Activated CD8-positive, alpha-beta memory T cell treated with anti-CD3 and anti-CD28 coated beads for 4 hours (primary cell): ENCODE measurements around the gene ACTL6B.
"Not testable (repeated sequence)": the region's sequence is repeated elsewhere in the genome, so short reads cannot be mapped to it uniquely, and the experiment has no call there.

ENCODE experiments used
- DNase-seq, 2 donors: peaks; one replicate each; pipeline ENCODE4 v3.0.0-alpha.2; 2020; ENCODE audit warnings: low read depth in 2 of 2

ACTL6B gene

GRCh38 chr7:100671353-100672327 is 15.4 kb upstream of the ACTL6B start:
- no peak for DNase-seq

DNA sequence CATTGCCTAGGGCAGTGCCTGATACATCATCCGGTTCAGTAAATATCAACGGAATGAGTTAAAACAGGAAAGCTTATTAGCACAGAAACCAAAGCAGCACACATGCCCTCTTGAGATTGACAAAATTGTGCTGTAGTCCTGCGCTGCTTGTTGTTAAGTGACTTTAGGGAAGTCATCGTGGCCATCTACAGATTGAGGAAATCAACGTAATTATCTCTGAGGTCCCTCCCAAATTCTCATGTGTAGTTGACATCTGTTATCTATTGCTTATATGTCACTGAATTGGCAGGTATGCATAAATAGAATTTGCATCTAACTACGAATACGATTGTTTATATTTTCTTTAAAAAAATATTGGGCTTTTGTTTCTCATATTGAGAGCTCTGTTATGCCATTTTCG is 13.8 kb upstream of the ACTL6B start:
- DNase-seq, result no peak

GRCh38 chr7:100669106-100669505 is 12.9 kb upstream of the ACTL6B start:
- not testable (repeated sequence) for DNase-seq

DNA sequence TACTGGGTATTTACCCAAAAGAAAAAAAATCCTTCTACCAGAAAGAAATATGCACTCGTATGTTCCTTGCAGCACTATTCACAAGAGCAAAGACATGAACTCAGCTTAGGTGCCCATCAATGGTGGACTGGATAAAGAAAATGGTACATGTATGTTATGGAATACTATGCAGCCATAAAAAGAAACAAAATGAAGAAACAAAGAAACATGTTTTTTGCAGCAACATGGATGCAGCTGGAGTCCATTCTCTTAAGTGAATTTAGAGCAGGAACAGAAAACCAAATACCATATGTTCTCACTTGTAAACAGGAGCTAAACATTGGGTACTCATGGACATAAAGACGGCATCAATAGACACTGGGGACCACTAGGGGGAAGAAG is 11.8 kb upstream of the ACTL6B start:
- no peak for DNase-seq

- no peak for DNase-seq
Observed at GRCh38 chr7:100667331-100668068, 11.3 kb upstream of the ACTL6B start.

DNA sequence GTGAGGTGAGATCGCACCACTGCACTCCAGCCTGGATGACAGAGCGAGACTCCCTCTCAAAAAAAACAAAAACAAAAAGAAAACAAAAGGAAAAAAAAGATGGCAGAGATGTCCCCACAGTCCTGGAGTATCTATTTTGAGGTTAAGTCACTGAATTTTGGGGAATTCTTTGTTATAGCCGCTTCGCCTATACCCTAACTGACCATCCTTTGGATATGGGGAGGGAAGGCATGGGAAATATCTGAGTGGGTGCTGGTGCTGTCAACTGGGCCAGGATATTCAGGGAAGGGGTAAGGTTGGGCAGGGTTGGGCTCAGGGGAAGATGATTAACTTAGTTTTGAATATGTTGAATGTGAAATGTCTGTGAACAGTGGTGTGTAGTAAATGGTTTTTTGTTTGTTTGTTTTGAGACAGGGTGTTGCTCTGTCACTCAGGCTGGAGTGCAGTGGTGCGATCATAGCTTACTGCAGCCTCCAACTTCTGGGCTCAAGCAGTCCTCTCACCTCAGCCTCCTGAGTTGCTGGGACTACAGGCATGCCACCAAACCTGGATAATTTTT is 9.0 kb upstream of the ACTL6B start:
- no peak for DNase-seq

GRCh38 chr7:100662194-100662776 is 6.0 kb upstream of the ACTL6B start:
- DNase-seq, result not testable (repeated sequence)

GRCh38 chr7:100654908-100655831 is 1.1 kb downstream of the ACTL6B start:
- DNase-seq, result no peak

GRCh38 chr7:100649826-100650565 is 6.3 kb downstream of the ACTL6B start:
- no peak for DNase-seq

- no peak for DNase-seq
Observed at GRCh38 chr7:100642534-100642907, 13.7 kb downstream of the ACTL6B start.

DNA sequence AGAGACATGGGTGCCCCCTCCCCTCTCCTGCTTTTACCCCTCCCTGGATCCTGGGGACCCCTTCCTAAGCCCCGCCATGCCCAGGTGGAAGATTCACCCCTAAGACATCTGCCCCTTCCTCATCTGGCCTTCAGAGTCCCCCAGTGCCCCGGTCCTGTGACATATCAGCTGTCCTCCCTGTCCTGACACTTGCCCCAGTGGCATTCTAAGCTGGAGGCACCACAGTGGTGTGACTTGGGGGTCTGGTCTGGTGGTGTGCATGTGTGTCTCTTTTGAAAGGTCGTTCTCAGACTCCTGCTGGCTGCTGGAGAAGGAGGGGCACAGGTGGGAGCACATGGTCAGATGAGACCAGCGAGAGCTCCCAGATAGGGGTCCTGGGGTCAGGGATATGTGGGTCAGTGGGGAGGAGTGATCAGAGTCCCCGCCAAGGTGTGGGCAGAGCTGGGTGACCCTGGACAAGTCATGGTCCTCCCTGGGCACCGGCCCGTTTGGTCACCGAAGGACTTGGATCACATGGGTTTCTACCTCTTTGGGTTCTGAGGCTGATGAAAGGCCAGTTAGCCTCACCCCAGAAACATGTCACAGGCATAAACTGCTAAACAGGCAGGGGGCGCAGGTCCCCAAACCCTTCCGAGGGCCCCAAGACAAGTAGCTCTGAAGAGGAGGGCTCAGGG is 14.3 kb downstream of the ACTL6B start:
- no peak for DNase-seq

- DNase-seq, result no peak
Observed at GRCh38 chr7:100641463-100641859, 14.8 kb downstream of the ACTL6B start, which contains the start of gene TFR2. Gene TFR2, minus strand, starts transcription at chr7:100641552. Its CDS starts 43 bp downstream, at chr7:100641509.

- DNase-seq, result no peak
Observed at GRCh38 chr7:100640517-100641440, 15.5 kb downstream of the ACTL6B start.

DNA sequence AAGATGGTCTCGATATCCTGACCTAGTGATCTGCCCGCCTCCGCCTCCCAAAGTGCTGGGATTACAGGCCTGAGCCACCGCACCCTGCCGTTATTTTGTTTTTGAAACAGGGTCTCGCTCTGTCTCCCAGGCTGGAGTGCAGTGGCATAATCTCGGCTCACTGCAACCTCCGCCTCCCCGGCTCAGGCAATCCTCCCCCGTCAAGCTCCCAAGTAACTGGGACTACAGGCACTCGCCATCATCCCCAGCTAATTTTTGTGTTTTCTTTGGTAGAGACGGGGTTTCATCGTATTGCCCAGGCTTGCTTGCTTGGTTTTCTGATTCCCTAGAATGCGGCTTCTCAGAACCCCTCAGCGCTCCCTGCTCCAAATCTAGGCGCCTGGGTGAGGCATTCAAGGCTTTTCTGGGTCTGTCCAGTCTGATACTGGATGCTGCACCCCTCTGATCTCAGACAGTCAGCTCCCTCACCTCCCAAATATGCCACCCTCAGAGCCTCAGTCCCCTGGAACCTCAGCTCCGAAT is 16.2 kb downstream of the ACTL6B start:
- no peak for DNase-seq

GRCh38 chr7:100632951-100633717 is 23.1 kb downstream of the ACTL6B start:
- peak; percentile 17 to 26 for DNase-seq

DNA sequence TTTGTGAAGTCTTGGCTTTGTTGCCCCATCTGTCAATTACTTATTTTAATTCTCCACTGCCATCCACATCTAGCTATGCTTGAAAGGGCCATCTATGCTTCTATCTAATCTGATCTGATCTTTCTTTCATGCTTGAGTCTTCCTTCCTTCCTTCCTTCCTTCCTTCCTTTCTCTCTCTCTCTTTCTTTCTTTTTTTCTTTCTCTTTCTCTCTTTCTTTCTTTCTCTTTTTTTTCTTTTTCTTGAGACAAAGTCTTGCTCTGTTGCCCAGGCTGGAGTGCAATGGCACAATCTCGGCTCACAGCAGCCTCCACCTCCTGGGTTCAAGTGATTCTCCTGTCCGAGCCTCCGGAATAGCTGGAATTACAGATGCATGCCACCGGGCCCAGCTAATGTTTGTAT is 26.2 kb downstream of the ACTL6B start:
- no peak for DNase-seq

GRCh38 chr7:100629117-100629716 is 27.0 kb downstream of the ACTL6B start:
- no peak for DNase-seq
